Body of pancreas (tissue), 4 donors: ENCODE data around the gene DTWD2.

ENCODE experiments used
- POLR2A ChIP-seq, 3 donors: fragments of 450-650 bp; IDR thresholded peaks; one replicate each; pipeline ENCODE4 v1.6.1; 2016; ENCODE audit warnings: antibody characterized with exemption in 3 of 3, mild to moderate bottlenecking in 2 of 3
- TF ChIP-seq, protein P1 (sequence below), 7 experiments: fragments of 450-650 bp in 4 of 7; fragments of 200-600 bp in 3 of 7; sonication (generic) in 3 of 7; IDR thresholded peaks; one replicate each; pipeline ENCODE4 v1.5.1; 2016 to 2019; ENCODE audit warnings: antibody characterized with exemption in 7 of 7

DNA sequence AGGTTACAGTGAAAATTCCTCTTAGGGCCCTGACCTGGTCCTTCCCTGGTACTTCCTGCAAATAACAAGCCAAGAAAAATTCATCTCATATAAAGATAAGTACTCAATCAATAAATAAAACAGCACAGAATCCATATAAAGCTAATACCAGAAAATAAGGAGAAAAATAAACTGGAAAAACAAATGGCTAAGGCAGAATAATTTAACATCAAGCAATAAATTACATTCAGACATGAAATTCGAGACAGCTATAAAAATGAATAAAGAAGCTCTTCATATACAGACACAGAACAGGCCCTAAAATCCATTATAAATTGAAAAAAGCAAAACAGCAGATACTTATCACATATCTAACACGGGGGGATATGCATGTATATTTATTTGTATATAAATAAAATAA, 99.2 kb downstream of the DTWD2 start:
- TF ChIP-seq POLR2A (IDR thresholded peaks at IDR 0.05), result no peak
- TF ChIP-seq, protein P1, sequence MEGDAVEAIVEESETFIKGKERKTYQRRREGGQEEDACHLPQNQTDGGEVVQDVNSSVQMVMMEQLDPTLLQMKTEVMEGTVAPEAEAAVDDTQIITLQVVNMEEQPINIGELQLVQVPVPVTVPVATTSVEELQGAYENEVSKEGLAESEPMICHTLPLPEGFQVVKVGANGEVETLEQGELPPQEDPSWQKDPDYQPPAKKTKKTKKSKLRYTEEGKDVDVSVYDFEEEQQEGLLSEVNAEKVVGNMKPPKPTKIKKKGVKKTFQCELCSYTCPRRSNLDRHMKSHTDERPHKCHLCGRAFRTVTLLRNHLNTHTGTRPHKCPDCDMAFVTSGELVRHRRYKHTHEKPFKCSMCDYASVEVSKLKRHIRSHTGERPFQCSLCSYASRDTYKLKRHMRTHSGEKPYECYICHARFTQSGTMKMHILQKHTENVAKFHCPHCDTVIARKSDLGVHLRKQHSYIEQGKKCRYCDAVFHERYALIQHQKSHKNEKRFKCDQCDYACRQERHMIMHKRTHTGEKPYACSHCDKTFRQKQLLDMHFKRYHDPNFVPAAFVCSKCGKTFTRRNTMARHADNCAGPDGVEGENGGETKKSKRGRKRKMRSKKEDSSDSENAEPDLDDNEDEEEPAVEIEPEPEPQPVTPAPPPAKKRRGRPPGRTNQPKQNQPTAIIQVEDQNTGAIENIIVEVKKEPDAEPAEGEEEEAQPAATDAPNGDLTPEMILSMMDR (IDR thresholded peaks at IDR 0.05), result no peak
